ENCODE data around the gene PLEKHG4B. TPM values are rescaled to one million over a fixed set of nuclear protein-coding genes. Genes with fewer than 3 reads are reported as not detected.

Gene PLEKHG4B
- polyA plus RNA-seq, 3 donors: not detected

DNA sequence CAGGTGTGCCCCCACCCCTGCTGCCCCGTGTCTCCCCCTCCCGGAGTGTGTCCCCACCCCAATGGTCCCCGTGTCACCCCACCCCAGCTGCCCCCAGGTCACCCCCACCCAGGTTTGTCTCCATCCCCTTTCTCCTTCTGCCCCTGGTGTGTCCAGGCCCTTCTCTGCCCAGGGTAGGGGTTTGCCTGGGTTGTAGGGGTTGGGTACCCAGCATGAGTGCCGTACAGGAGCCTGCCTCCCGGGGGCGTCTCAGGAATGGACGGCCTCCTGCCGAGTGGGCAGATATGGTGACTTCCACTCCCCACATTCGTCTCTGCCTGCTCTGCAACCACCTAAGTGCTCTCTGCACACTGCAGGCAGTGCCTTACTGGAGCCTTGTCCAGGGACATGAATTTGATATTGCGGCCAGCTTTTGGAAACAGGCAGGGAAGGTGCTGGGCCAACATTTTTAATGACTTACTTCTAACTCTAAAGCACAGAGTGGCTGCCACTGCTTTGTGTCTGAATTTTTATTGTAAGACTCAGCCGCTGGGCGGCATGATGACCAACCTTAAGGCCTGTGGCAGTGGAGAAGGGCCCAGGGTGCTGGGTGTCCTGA lies 106.0 kb downstream of the PLEKHG4B start:
- no peak overlapping the region for H2AFZ ChIP-seq (ENCODE audit: insufficient read depth, low read depth, low read length, poor library complexity, severe bottlenecking)
- Mint-ChIP-seq H3K9me3 (no peaks in the 10 kb centered on the region), H3K36me3 (peaks cover 0 to 2% of the 10 kb centered on the region in 2 donors), H3K4me1 (no peaks in the 10 kb centered on the region), H3K4me3 (no peak overlapping the region), H3K27me3 (ENCODE audit: low read depth in 3 of 3) (peaks cover 0 to 4% (median 2%) of the 10 kb centered on the region in 3 donors), H3K27ac (no peak overlapping the region)
- H3K4me2 ChIP-seq (replicated peaks; ENCODE audit: extremely low read depth, low read length, poor library complexity, severe bottlenecking): no peak overlapping the region
- H3K9ac ChIP-seq (ENCODE audit: insufficient read depth, low read length, poor library complexity, severe bottlenecking): no peak overlapping the region
- H3K27me3 ChIP-seq (ENCODE audit: control insufficient read depth in 2 of 2, insufficient read depth in 2 of 2, low read length in 2 of 2): no peaks in the 10 kb centered on the region
- no peaks in the 10 kb centered on the region for H3K9me3 ChIP-seq (replicated peaks in 1 of 2; ENCODE audit: control insufficient read depth in 1 of 2, insufficient read depth in 1 of 2, low read length in 2 of 2)
- H3K4me1 ChIP-seq (ENCODE audit: control insufficient read depth in 1 of 2, insufficient read depth in 2 of 2, low read length in 2 of 2): no peaks in the 10 kb centered on the region
- H3K4me3 ChIP-seq (replicated peaks in 1 of 3; ENCODE audit: low read depth in 2 of 3, low read length in 3 of 3): no peak overlapping the region
- no peaks in the 10 kb centered on the region for H3K36me3 ChIP-seq (replicated peaks in 1 of 2; ENCODE audit: control insufficient read depth in 1 of 2, insufficient read depth in 2 of 2, low read length in 2 of 2)
- no peak overlapping the region for H3K27ac ChIP-seq (ENCODE audit: low read depth in 1 of 2, low read length in 2 of 2)
- no peaks in the 10 kb centered on the region for H3K79me2 ChIP-seq (ENCODE audit: insufficient read depth, low read length)
- WGBS (ENCODE audit: insufficient coverage): 95% methylated on average over 3 of the region's 12 CpGs
- DNase-seq: no peak
- H4K20me1 ChIP-seq (ENCODE audit: insufficient read depth, low read length): no peaks in the 10 kb centered on the region
- intact Hi-C loops (cut with micrococcal nuclease): no loop called here
- TF ChIP-seq, protein P1, sequence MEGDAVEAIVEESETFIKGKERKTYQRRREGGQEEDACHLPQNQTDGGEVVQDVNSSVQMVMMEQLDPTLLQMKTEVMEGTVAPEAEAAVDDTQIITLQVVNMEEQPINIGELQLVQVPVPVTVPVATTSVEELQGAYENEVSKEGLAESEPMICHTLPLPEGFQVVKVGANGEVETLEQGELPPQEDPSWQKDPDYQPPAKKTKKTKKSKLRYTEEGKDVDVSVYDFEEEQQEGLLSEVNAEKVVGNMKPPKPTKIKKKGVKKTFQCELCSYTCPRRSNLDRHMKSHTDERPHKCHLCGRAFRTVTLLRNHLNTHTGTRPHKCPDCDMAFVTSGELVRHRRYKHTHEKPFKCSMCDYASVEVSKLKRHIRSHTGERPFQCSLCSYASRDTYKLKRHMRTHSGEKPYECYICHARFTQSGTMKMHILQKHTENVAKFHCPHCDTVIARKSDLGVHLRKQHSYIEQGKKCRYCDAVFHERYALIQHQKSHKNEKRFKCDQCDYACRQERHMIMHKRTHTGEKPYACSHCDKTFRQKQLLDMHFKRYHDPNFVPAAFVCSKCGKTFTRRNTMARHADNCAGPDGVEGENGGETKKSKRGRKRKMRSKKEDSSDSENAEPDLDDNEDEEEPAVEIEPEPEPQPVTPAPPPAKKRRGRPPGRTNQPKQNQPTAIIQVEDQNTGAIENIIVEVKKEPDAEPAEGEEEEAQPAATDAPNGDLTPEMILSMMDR (IDR thresholded peaks at IDR 0.05): no peak

DNA sequence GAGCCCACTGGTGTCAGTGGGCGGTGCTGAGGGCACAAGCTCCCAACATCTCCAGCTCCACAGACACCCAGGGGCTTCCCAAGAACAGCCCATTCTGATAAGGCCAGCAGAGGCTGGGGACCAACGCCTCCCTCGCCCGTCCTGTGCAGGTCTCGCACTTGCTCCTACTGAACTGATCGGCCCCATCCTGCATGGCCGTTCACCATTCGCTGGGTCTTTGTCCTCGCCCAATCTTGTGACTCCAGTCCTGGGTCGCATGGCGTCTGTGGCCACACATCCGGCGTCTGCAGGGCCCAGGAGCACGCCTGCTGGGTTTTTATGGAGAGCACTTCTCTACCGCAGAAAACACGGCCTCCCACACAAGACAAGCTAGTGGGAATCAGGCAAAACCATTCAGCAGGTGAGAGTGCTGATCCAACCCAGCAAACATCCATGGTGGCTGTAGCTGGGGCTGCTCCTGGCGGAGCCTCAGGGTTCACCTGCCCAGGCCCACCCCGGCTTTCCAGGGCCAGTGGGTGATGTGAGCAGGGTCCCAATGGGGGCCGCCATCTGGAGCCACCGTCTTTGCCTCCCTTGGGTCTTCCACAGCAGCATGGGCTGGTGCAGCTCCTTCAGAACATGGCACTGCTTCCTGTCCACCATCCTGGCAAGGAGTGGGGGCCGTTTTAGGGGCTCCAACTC lies 106.7 kb downstream of the PLEKHG4B start:
- Mint-ChIP-seq H3K9me3 (no peaks in the 10 kb centered on the region), H3K4me1 (no peaks in the 10 kb centered on the region), H3K4me3 (no peak overlapping the region), H3K27me3 (ENCODE audit: low read depth in 3 of 3) (peaks cover 0 to 2% (median 2%) of the 10 kb centered on the region in 3 donors), H3K27ac (peak overlapping the region in 2 of 7 donors; percentile 30 to 51), H3K36me3 (peaks cover 3 to 6% of the 10 kb centered on the region in 2 donors)
- Histone ChIP-seq H3K9me3 (replicated peaks in 1 of 2; ENCODE audit: control insufficient read depth in 1 of 2, insufficient read depth in 1 of 2, low read length in 2 of 2) (no peaks in the 10 kb centered on the region), H3K27me3 (ENCODE audit: control insufficient read depth in 2 of 2, insufficient read depth in 2 of 2, low read length in 2 of 2) (no peaks in the 10 kb centered on the region), H4K20me1 (ENCODE audit: insufficient read depth, low read length) (no peaks in the 10 kb centered on the region), H3K79me2 (ENCODE audit: insufficient read depth, low read length) (no peaks in the 10 kb centered on the region), H3K36me3 (replicated peaks in 1 of 2; ENCODE audit: control insufficient read depth in 1 of 2, insufficient read depth in 2 of 2, low read length in 2 of 2) (peaks cover 3 to 5% of the 10 kb centered on the region in 2 donors), H3K27ac (ENCODE audit: low read depth in 1 of 2, low read length in 2 of 2) (no peak overlapping the region), H3K9ac (ENCODE audit: insufficient read depth, low read length, poor library complexity, severe bottlenecking) (no peak overlapping the region), H3K4me3 (replicated peaks in 1 of 3; ENCODE audit: low read depth in 2 of 3, low read length in 3 of 3) (no peak overlapping the region), H3K4me1 (ENCODE audit: control insufficient read depth in 1 of 2, insufficient read depth in 2 of 2, low read length in 2 of 2) (no peaks in the 10 kb centered on the region), H3K4me2 (replicated peaks; ENCODE audit: extremely low read depth, low read length, poor library complexity, severe bottlenecking) (no peak overlapping the region), H2AFZ (ENCODE audit: insufficient read depth, low read depth, low read length, poor library complexity, severe bottlenecking) (no peak overlapping the region)
- intact Hi-C loops (cut with micrococcal nuclease): no loop called here
- no peak for DNase-seq
- TF ChIP-seq, protein P1 (IDR thresholded peaks at IDR 0.05): no peak
- 96% methylated on average over 19 of the region's 21 CpGs for WGBS (ENCODE audit: insufficient coverage)

All from CD14-positive monocyte (primary cell).